ENCODE measurements around the gene CAMK1D. TPM values are rescaled to one million over a fixed set of nuclear protein-coding genes. Genes with fewer than 3 reads are reported as not detected.

CAMK1D gene
- total RNA-seq, 1 experiment from 2014 or later, result 6.3 TPM

GRCh38 chr10:12547301-12547771 lies 198.0 kb downstream of the CAMK1D start:
- Histone ChIP-seq H4K91ac (ENCODE audit: insufficient read length, low read depth, low read length) (no peak overlapping the region), H3K14ac (ENCODE audit: insufficient read depth, low read length) (no peak overlapping the region), H3K4me1 (ENCODE audit: insufficient read depth, low read length) (no peaks in the 10 kb centered on the region), H2AK5ac (ENCODE audit: insufficient read length, low read length) (no peak overlapping the region), H2BK15ac (ENCODE audit: low read depth, low read length) (no peak overlapping the region), H2BK20ac (ENCODE audit: low read depth, low read length, poor library complexity, severe bottlenecking) (no peak overlapping the region), H3T11ph (ENCODE audit: low read length) (no peak overlapping the region), H2BK12ac (ENCODE audit: insufficient read length, low read depth, low read length) (no peak overlapping the region), H3K27me3 (ENCODE audit: insufficient read depth, low read length) (no peaks in the 10 kb centered on the region), H4K5ac (ENCODE audit: insufficient read length, low read depth, low read length) (no peak overlapping the region), H4K20me1 (ENCODE audit: control insufficient read depth, insufficient read depth, insufficient read length) (no peaks in the 10 kb centered on the region), H3K18ac (ENCODE audit: insufficient read length, low read depth, low read length) (no peak overlapping the region), H3K79me1 (ENCODE audit: insufficient read depth, low read depth, low read length, poor library complexity, severe bottlenecking) (no peaks in the 10 kb centered on the region), H2BK5ac (ENCODE audit: insufficient read length, low read length) (no peak overlapping the region), H3K9me3 (ENCODE audit: control insufficient read depth, low read depth, low read length) (no peaks in the 10 kb centered on the region), H3K27ac (ENCODE audit: insufficient read length, low read depth, low read length) (no peak overlapping the region), H3K56ac (ENCODE audit: insufficient read length, low read depth, low read length) (no peak overlapping the region), H3K4ac (ENCODE audit: low read depth, low read length) (no peak overlapping the region), H2BK120ac (ENCODE audit: low read depth, low read length, poor library complexity, severe bottlenecking) (no peak overlapping the region), H3K4me2 (ENCODE audit: insufficient read depth, insufficient read length, low read length) (no peak overlapping the region), H2AFZ (ENCODE audit: low read length) (no peak overlapping the region), H4K8ac (replicated peaks; ENCODE audit: insufficient read length, low read depth, low read length) (no peak overlapping the region), H3K9ac (ENCODE audit: extremely low read depth, insufficient read length, low read length) (no peak overlapping the region), H3K23me2 (ENCODE audit: insufficient read length, low read depth, low read length, poor library complexity, severe bottlenecking) (no peaks in the 10 kb centered on the region), H3K79me2 (ENCODE audit: insufficient read depth, low read length) (no peaks in the 10 kb centered on the region), H3K23ac (ENCODE audit: insufficient read length, low read depth, low read length) (no peak overlapping the region)
- Mint-ChIP-seq H3K4me1 (peaks cover 7 to 10% of the 10 kb centered on the region in 2 experiments; a peak in 3 of 4 replicates), H3K36me3 (ENCODE audit: insufficient read depth in 1 of 3, low read depth in 3 of 3) (peaks cover 0 to 11% (median 0%) of the 10 kb centered on the region in 3 experiments; a peak in 3 of 7 replicates), H3K4me3 (no peak overlapping the region), H3K9me3 (peaks cover 3 to 4% of the 10 kb centered on the region in 2 experiments; a peak in 3 of 5 replicates), H3K27me3 (ENCODE audit: low read depth) (no peaks in the 10 kb centered on the region; the same call in 1 of the 2 replicates), H3K27ac (no peak overlapping the region)
- no peak for DNase-seq
- no CpG with 5 or more reads among the region's 6 CpGs for WGBS (ENCODE audit: extremely low coverage, insufficient read length, low lambda C conversion rate)
- TF ChIP-seq, protein P1, sequence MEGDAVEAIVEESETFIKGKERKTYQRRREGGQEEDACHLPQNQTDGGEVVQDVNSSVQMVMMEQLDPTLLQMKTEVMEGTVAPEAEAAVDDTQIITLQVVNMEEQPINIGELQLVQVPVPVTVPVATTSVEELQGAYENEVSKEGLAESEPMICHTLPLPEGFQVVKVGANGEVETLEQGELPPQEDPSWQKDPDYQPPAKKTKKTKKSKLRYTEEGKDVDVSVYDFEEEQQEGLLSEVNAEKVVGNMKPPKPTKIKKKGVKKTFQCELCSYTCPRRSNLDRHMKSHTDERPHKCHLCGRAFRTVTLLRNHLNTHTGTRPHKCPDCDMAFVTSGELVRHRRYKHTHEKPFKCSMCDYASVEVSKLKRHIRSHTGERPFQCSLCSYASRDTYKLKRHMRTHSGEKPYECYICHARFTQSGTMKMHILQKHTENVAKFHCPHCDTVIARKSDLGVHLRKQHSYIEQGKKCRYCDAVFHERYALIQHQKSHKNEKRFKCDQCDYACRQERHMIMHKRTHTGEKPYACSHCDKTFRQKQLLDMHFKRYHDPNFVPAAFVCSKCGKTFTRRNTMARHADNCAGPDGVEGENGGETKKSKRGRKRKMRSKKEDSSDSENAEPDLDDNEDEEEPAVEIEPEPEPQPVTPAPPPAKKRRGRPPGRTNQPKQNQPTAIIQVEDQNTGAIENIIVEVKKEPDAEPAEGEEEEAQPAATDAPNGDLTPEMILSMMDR (conservative IDR thresholded peaks at IDR 0.05), result no peak

Measured in H9 (cell line).